Measurements from ENCODE around the gene ZFHX3. TPM values are rescaled to one million over a fixed set of nuclear protein-coding genes. Genes with fewer than 3 reads are reported as not detected.
"Not testable (repeated sequence)": the region's sequence is repeated elsewhere in the genome, so short reads cannot be mapped to it uniquely, and the experiment has no call there.

ZFHX3 gene
- total RNA-seq, 2 donors from 2014 or later = 0.79 to 2.2 TPM

GRCh38 chr16:72996291-72997062 is 51.5 kb downstream of the ZFHX3 start:
- Mint-ChIP-seq H3K4me3 (no peak overlapping the region), H3K9me3 (peaks cover 11% of the 10 kb centered on the region), H3K27me3 (ENCODE audit: insufficient read depth) (peaks cover 18% of the 10 kb centered on the region), H3K27ac (no peak overlapping the region), H3K36me3 (ENCODE audit: low read depth) (no peaks in the 10 kb centered on the region), H3K4me1 (peaks cover 35% of the 10 kb centered on the region)
- WGBS, 2 experiments (ENCODE audit: insufficient coverage in 1 of 2, insufficient read length in 1 of 2) = 93 to 95% methylated on average over 8 to 11 of the region's 11 CpGs
- no peak for TF ChIP-seq CTCF (conservative IDR thresholded peaks at IDR 0.05)
- H3K9ac ChIP-seq (ENCODE audit: extremely low read depth, low read length, poor library complexity, severe bottlenecking) = no peak overlapping the region
- H3K4me1 ChIP-seq (ENCODE audit: control insufficient read depth, insufficient read depth, low read length) = peaks cover 3% of the 10 kb centered on the region
- DNase-seq = no peak
- H3K9me3 ChIP-seq (ENCODE audit: control insufficient read depth, low read length) = peaks cover 9% of the 10 kb centered on the region
- H3K27me3 ChIP-seq (ENCODE audit: control insufficient read depth, insufficient read depth, low read length, poor library complexity, severe bottlenecking) = no peaks in the 10 kb centered on the region
- no peaks in the 10 kb centered on the region for H3K36me3 ChIP-seq (ENCODE audit: control insufficient read depth, insufficient read depth, low read length)
- no peak overlapping the region for H3K4me3 ChIP-seq (ENCODE audit: low read length)
- no peak overlapping the region for H3K27ac ChIP-seq (ENCODE audit: low read depth, low read length)

GRCh38 chr16:72995882-72996270 is 52.1 kb downstream of the ZFHX3 start:
- DNase-seq; H3K4me3 ChIP-seq (ENCODE audit: low read length); H3K9me3 ChIP-seq (ENCODE audit: control insufficient read depth, low read length); H3K27me3 ChIP-seq (ENCODE audit: control insufficient read depth, insufficient read depth, low read length, poor library complexity, severe bottlenecking); H3K9ac ChIP-seq (ENCODE audit: extremely low read depth, low read length, poor library complexity, severe bottlenecking); H3K27ac Mint-ChIP-seq; H3K27ac ChIP-seq (ENCODE audit: low read depth, low read length); H3K36me3 ChIP-seq (ENCODE audit: control insufficient read depth, insufficient read depth, low read length); H3K9me3 Mint-ChIP-seq; H3K4me3 Mint-ChIP-seq; H3K36me3 Mint-ChIP-seq (ENCODE audit: low read depth); H3K4me1 ChIP-seq (ENCODE audit: control insufficient read depth, insufficient read depth, low read length): not testable (repeated sequence)
- 75 to 79% methylated on average over 6 to 9 of the region's 9 CpGs for WGBS, 2 experiments (ENCODE audit: insufficient coverage in 1 of 2, insufficient read length in 1 of 2)
- H3K27me3 Mint-ChIP-seq (ENCODE audit: insufficient read depth) = peaks cover 13% of the 10 kb centered on the region
- peaks cover 35% of the 10 kb centered on the region for H3K4me1 Mint-ChIP-seq

- Histone ChIP-seq H3K9me3 (ENCODE audit: control insufficient read depth, low read length) (no peaks in the 10 kb centered on the region), H3K9ac (ENCODE audit: extremely low read depth, low read length, poor library complexity, severe bottlenecking) (no peak overlapping the region), H3K4me3 (ENCODE audit: low read length) (no peak overlapping the region), H3K27ac (ENCODE audit: low read depth, low read length) (no peak overlapping the region), H3K36me3 (ENCODE audit: control insufficient read depth, insufficient read depth, low read length) (no peaks in the 10 kb centered on the region), H3K27me3 (ENCODE audit: control insufficient read depth, insufficient read depth, low read length, poor library complexity, severe bottlenecking) (no peaks in the 10 kb centered on the region), H3K4me1 (ENCODE audit: control insufficient read depth, insufficient read depth, low read length) (peaks cover 3% of the 10 kb centered on the region)
- H3K36me3 Mint-ChIP-seq (ENCODE audit: low read depth) = no peaks in the 10 kb centered on the region
- no peaks in the 10 kb centered on the region for H3K9me3 Mint-ChIP-seq
- H3K27me3 Mint-ChIP-seq (ENCODE audit: insufficient read depth) = peaks cover 8% of the 10 kb centered on the region
- whole genome bisulfite sequencing, 2 experiments (ENCODE audit: insufficient coverage in 1 of 2, insufficient read length in 1 of 2) = 79 to 84% methylated on average over 12 to 18 of the region's 18 CpGs
- peaks cover 35% of the 10 kb centered on the region for H3K4me1 Mint-ChIP-seq
- DNase-seq = peak; percentile 89
- no peak overlapping the region for H3K4me3 Mint-ChIP-seq
- TF ChIP-seq CTCF (conservative IDR thresholded peaks at IDR 0.05) = peak; percentile 87
- no peak overlapping the region for H3K27ac Mint-ChIP-seq
These were observed 52.6 kb downstream of the ZFHX3 start for GRCh38 chr16:72995151-72995881.
